ENCODE measurements around the gene SMIM1.

GRCh38 chr1:3725366-3725765, 47.2 kb upstream of the SMIM1 start:
- TF ChIP-seq POLR2A (IDR thresholded peaks at IDR 0.05; ENCODE audit: low read length) = no peak
- TF ChIP-seq GATA1 (IDR thresholded peaks at IDR 0.05; ENCODE audit: low read depth, low read length) = no peak
